ENCODE measurements around the gene TRIM44. TPM values are rescaled to one million over a fixed set of nuclear protein-coding genes. Genes with fewer than 3 reads are reported as not detected.

TRIM44 gene
- total RNA-seq, 1 donor from 2014 or later = 67.0 TPM

- DNase-seq = no peak
- TF ChIP-seq CTCF (IDR thresholded peaks at IDR 0.05) = no peak
- ChIA-PET CTCF (interaction anchor here (1.0 to 3.9 kb wide), 5 partner anchors 12 to 672 kb away, joined by 3 to 30 read pairs (median 5); no protein-coding TSS in a partner anchor), POLR2A (no interaction called here)
- no peak overlapping the region for H3K27ac Mint-ChIP-seq
- intact Hi-C loops (cut with micrococcal nuclease) = loop anchor here (5.0 kb wide), 3 partner anchors 312 to 657 kb away; no protein-coding TSS in a partner anchor
- H3K4me1 Mint-ChIP-seq = peaks cover 11% of the 10 kb centered on the region
- no peaks in the 10 kb centered on the region for H3K27me3 Mint-ChIP-seq
- no peak overlapping the region for H3K4me3 Mint-ChIP-seq
- ATAC-seq (ENCODE audit: low read depth) = no peak
- peaks cover 6% of the 10 kb centered on the region for H3K36me3 Mint-ChIP-seq (ENCODE audit: low read depth)
- no peaks in the 10 kb centered on the region for H3K9me3 Mint-ChIP-seq
These were observed 158.0 kb downstream of the TRIM44 start for GRCh38 chr11:35820614-35821013.

GRCh38 chr11:35822815-35823495, 160.4 kb downstream of the TRIM44 start:
- H3K36me3 Mint-ChIP-seq (ENCODE audit: low read depth) = no peaks in the 10 kb centered on the region
- CTCF ChIA-PET = interaction anchor here (0.8 to 3.9 kb wide), 18 partner anchors 9 to 670 kb away, joined by 3 to 30 read pairs (median 5); no protein-coding TSS in a partner anchor
- POLR2A ChIA-PET = no interaction called here
- no peak for TF ChIP-seq CTCF (IDR thresholded peaks at IDR 0.05)
- H3K27ac Mint-ChIP-seq = no peak overlapping the region
- intact Hi-C loops (cut with micrococcal nuclease) = loop anchor here (1.0 to 5.0 kb wide), 5 partner anchors 160 to 654 kb away; partner anchors contain the start of gene TRIM44
- no peaks in the 10 kb centered on the region for H3K27me3 Mint-ChIP-seq
- DNase-seq (no peak), ATAC-seq (ENCODE audit: low read depth) (no peak)
- no peak overlapping the region for H3K4me3 Mint-ChIP-seq
- no peaks in the 10 kb centered on the region for H3K9me3 Mint-ChIP-seq
- H3K4me1 Mint-ChIP-seq = peaks cover 11% of the 10 kb centered on the region

- no peak for ATAC-seq (ENCODE audit: low read depth)
- CTCF ChIA-PET = interaction anchor here (2.8 to 3.3 kb wide), 2 partner anchors 12 to 443 kb away, joined by 19 to 22 read pairs; no protein-coding TSS in a partner anchor
- Mint-ChIP-seq H3K27ac (no peak overlapping the region), H3K4me3 (no peak overlapping the region), H3K27me3 (no peaks in the 10 kb centered on the region), H3K36me3 (ENCODE audit: low read depth) (no peaks in the 10 kb centered on the region), H3K9me3 (no peaks in the 10 kb centered on the region), H3K4me1 (peaks cover 11% of the 10 kb centered on the region)
- intact Hi-C loops (cut with micrococcal nuclease) = loop anchor here (2.0 to 5.0 kb wide), 4 partner anchors 161 to 653 kb away; partner anchors contain the start of gene TRIM44
- POLR2A ChIA-PET = no interaction called here
- DNase-seq = no peak
- TF ChIP-seq CTCF (IDR thresholded peaks at IDR 0.05) = no peak
These were observed 161.2 kb downstream of the TRIM44 start for GRCh38 chr11:35823742-35824298.

- ChIA-PET POLR2A (no interaction called here), CTCF (interaction anchor here (0.8 kb wide), 1 partner anchor 10 kb away, joined by 3 read pairs; no protein-coding TSS in a partner anchor)
- no peak overlapping the region for H3K27ac Mint-ChIP-seq
These were observed 162.8 kb downstream of the TRIM44 start for GRCh38 chr11:35825386-35825785.

More at GRCh38 chr11:35825386-35825785, 162.8 kb downstream of the TRIM44 start:
- DNase-seq (no peak), ATAC-seq (ENCODE audit: low read depth) (no peak)
- Mint-ChIP-seq H3K9me3 (no peaks in the 10 kb centered on the region), H3K4me3 (no peak overlapping the region), H3K27me3 (no peaks in the 10 kb centered on the region), H3K4me1 (peaks cover 11% of the 10 kb centered on the region), H3K36me3 (ENCODE audit: low read depth) (no peaks in the 10 kb centered on the region)
- no peak for TF ChIP-seq CTCF (IDR thresholded peaks at IDR 0.05)
- intact Hi-C loops (cut with micrococcal nuclease) = no loop called here

Measured in activated B cell treated with CpG ODN at 0.5 μM for 24 hours (primary cell).